ENCODE measurements around the gene IQCF2.
"Not testable (repeated sequence)": the region's sequence is repeated elsewhere in the genome, so short reads cannot be mapped to it uniquely, and the experiment has no call there.

The IQCF2 gene

GRCh38 chr3:51874889-51875288 is 13.5 kb downstream of the IQCF2 start:
- H3K4me3 ChIP-seq (ENCODE audit: low read length), result no peak overlapping the region
- DNase-seq (ENCODE audit: low read depth, low spot score), result no peak

- no peak for DNase-seq (ENCODE audit: low read depth, low spot score)
- H3K4me3 ChIP-seq (ENCODE audit: low read length), result no peak within 1 kb of the TSS
These were observed 14.1 kb downstream of the IQCF2 start, which contains the start of gene IQCF5 for GRCh38 chr3:51875501-51875900. Gene IQCF5, minus strand, starts transcription at chr3:51875601. Its CDS starts 70 bp downstream, at chr3:51875531.

GRCh38 chr3:51876186-51876585 is 14.8 kb downstream of the IQCF2 start:
- no peak overlapping the region for H3K4me3 ChIP-seq (ENCODE audit: low read length)
- no peak for DNase-seq (ENCODE audit: low read depth, low spot score)

GRCh38 chr3:51879937-51880336 is 18.5 kb downstream of the IQCF2 start:
- no peak overlapping the region for H3K4me3 ChIP-seq (ENCODE audit: low read length)

GRCh38 chr3:51886447-51886846 is 25.0 kb downstream of the IQCF2 start:
- H3K4me3 ChIP-seq (ENCODE audit: low read length), result no peak overlapping the region
- no peak for DNase-seq (ENCODE audit: low read depth, low spot score)

More at GRCh38 chr3:51879937-51880336, 18.5 kb downstream of the IQCF2 start:
- DNase-seq (ENCODE audit: low read depth, low spot score), result no peak

- no peak for DNase-seq (ENCODE audit: low read depth, low spot score)
These were observed 26.2 kb downstream of the IQCF2 start for GRCh38 chr3:51887620-51888019.

GRCh38 chr3:51888463-51889105 is 27.2 kb downstream of the IQCF2 start:
- no peak overlapping the region for H3K4me3 ChIP-seq (ENCODE audit: low read length)
- DNase-seq (ENCODE audit: low read depth, low spot score), result no peak

More at GRCh38 chr3:51887620-51888019, 26.2 kb downstream of the IQCF2 start:
- H3K4me3 ChIP-seq (ENCODE audit: low read length), result no peak overlapping the region

GRCh38 chr3:51891242-51892039 is 30.0 kb downstream of the IQCF2 start:
- DNase-seq (ENCODE audit: low read depth, low spot score), result peak; percentile 90
- H3K4me3 ChIP-seq (ENCODE audit: low read length), result peak overlapping the region; percentile 36

GRCh38 chr3:51894391-51894790 is 33.0 kb downstream of the IQCF2 start:
- no peak overlapping the region for H3K4me3 ChIP-seq (ENCODE audit: low read length)
- no peak for DNase-seq (ENCODE audit: low read depth, low spot score)

GRCh38 chr3:51894939-51895338 is 33.5 kb downstream of the IQCF2 start:
- DNase-seq (ENCODE audit: low read depth, low spot score), result no peak
- no peak overlapping the region for H3K4me3 ChIP-seq (ENCODE audit: low read length)

GRCh38 chr3:51896607-51897305 is 35.3 kb downstream of the IQCF2 start:
- H3K4me3 ChIP-seq (ENCODE audit: low read length), result no peak overlapping the region
- DNase-seq (ENCODE audit: low read depth, low spot score), result no peak

GRCh38 chr3:51897391-51897790 is 36.0 kb downstream of the IQCF2 start:
- DNase-seq (ENCODE audit: low read depth, low spot score), result no peak
- no peak overlapping the region for H3K4me3 ChIP-seq (ENCODE audit: low read length)

GRCh38 chr3:51900043-51900442 is 38.6 kb downstream of the IQCF2 start:
- DNase-seq (ENCODE audit: low read depth, low spot score); H3K4me3 ChIP-seq (ENCODE audit: low read length): not testable (repeated sequence)

- not testable (repeated sequence) for DNase-seq (ENCODE audit: low read depth, low spot score)
These were observed 40.9 kb downstream of the IQCF2 start for GRCh38 chr3:51902361-51902760.

GRCh38 chr3:51904034-51904823 is 42.8 kb downstream of the IQCF2 start:
- no peak overlapping the region for H3K4me3 ChIP-seq (ENCODE audit: low read length)

More at GRCh38 chr3:51902361-51902760, 40.9 kb downstream of the IQCF2 start:
- H3K4me3 ChIP-seq (ENCODE audit: low read length), result not testable (repeated sequence)

GRCh38 chr3:51908026-51908425 is 46.6 kb downstream of the IQCF2 start:
- H3K4me3 ChIP-seq (ENCODE audit: low read length), result no peak overlapping the region
- DNase-seq (ENCODE audit: low read depth, low spot score), result no peak

More at GRCh38 chr3:51904034-51904823, 42.8 kb downstream of the IQCF2 start:
- DNase-seq (ENCODE audit: low read depth, low spot score), result no peak
